ENCODE measurements around the gene NME1. TPM values are rescaled to one million over a fixed set of nuclear protein-coding genes. Genes with fewer than 3 reads are reported as not detected.

NME1 gene
- polyA plus RNA-seq, 2 of the 4 experiments (the other 2 are of a cell fraction), result 542 to 782 TPM

GRCh38 chr17:51153210-51154072 is at the start of gene NME1 (continued):
- TF ChIP-seq, protein P1, sequence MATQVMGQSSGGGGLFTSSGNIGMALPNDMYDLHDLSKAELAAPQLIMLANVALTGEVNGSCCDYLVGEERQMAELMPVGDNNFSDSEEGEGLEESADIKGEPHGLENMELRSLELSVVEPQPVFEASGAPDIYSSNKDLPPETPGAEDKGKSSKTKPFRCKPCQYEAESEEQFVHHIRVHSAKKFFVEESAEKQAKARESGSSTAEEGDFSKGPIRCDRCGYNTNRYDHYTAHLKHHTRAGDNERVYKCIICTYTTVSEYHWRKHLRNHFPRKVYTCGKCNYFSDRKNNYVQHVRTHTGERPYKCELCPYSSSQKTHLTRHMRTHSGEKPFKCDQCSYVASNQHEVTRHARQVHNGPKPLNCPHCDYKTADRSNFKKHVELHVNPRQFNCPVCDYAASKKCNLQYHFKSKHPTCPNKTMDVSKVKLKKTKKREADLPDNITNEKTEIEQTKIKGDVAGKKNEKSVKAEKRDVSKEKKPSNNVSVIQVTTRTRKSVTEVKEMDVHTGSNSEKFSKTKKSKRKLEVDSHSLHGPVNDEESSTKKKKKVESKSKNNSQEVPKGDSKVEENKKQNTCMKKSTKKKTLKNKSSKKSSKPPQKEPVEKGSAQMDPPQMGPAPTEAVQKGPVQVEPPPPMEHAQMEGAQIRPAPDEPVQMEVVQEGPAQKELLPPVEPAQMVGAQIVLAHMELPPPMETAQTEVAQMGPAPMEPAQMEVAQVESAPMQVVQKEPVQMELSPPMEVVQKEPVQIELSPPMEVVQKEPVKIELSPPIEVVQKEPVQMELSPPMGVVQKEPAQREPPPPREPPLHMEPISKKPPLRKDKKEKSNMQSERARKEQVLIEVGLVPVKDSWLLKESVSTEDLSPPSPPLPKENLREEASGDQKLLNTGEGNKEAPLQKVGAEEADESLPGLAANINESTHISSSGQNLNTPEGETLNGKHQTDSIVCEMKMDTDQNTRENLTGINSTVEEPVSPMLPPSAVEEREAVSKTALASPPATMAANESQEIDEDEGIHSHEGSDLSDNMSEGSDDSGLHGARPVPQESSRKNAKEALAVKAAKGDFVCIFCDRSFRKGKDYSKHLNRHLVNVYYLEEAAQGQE (IDR thresholded peaks at IDR 0.05), result no peak; the same call in 1 of the 2 replicates
- TF ChIP-seq ZNF302 (CRISPR knock-in tag; IDR thresholded peaks at IDR 0.05) (no peak), CBX8 (IDR thresholded peaks at IDR 0.05) (no peak), ESRRA (IDR thresholded peaks at IDR 0.05; ENCODE audit: borderline replicate concordance, low read length) (0 out of 2 replicates have a peak, but pooled peaks have one; percentile 55), E2F6 (IDR thresholded peaks at IDR 0.05; ENCODE audit: borderline replicate concordance, low read depth) (peak; percentile 90), SREBF2 (IDR thresholded peaks at IDR 0.05) (no peak), NFE2L2 (conservative IDR thresholded peaks at IDR 0.05; ENCODE audit: low read length) (no peak), CBX2 (IDR thresholded peaks at IDR 0.05; ENCODE audit: borderline replicate concordance, low read depth) (no peak), ZC3H11A (IDR thresholded peaks at IDR 0.05) (peak; percentile 44; the same call in 1 of the 2 replicates), CHD4 (IDR thresholded peaks at IDR 0.05; ENCODE audit: borderline replicate concordance) (no peak), FOXS1 (CRISPR knock-in tag; IDR thresholded peaks at IDR 0.05) (no peak), MAZ (IDR thresholded peaks at IDR 0.05; ENCODE audit: borderline replicate concordance, low read depth, low read length) (peak; percentile 85; the same call in 1 of the 2 replicates), JUNB (IDR thresholded peaks at IDR 0.05) (peak; percentile 48), EHMT2 (IDR thresholded peaks at IDR 0.05; ENCODE audit: low read depth) (no peak), BHLHE40 (IDR thresholded peaks at IDR 0.05; ENCODE audit: low read depth, low read length) (no peak), GATA3 (IDR thresholded peaks at IDR 0.05; ENCODE audit: borderline replicate concordance) (peak; percentile 67; the same call in 1 of the 2 replicates), FOSL2 (IDR thresholded peaks at IDR 0.05) (0 out of 2 replicates have a peak, but pooled peaks have one; percentile 35), FOSL2 (CRISPR knock-in tag; IDR thresholded peaks at IDR 0.05) (peak; percentile 97), MAFK (IDR thresholded peaks at IDR 0.05; ENCODE audit: partially characterized antibody) (peak; percentile 41), FOSB (CRISPR knock-in tag; IDR thresholded peaks at IDR 0.05) (no peak), HDAC2 (IDR thresholded peaks at IDR 0.05) (peak; percentile 57; the same call in 1 of the 2 replicates), HOXA7 (CRISPR knock-in tag; IDR thresholded peaks at IDR 0.05) (no peak; the same call in 1 of the 2 replicates), TFCP2L1 (CRISPR knock-in tag; IDR thresholded peaks at IDR 0.05) (no peak), RFX5 (IDR thresholded peaks at IDR 0.05) (no peak; the same call in 1 of the 2 replicates), CTCF (IDR thresholded peaks at IDR 0.05) (peak; percentile 98), EP300 (IDR thresholded peaks at IDR 0.05) (no peak), HOXB5 (CRISPR knock-in tag; IDR thresholded peaks at IDR 0.05) (no peak), POLR2AphosphoS2 (conservative IDR thresholded peaks at IDR 0.05; ENCODE audit: low read length) (no peak)
- TF ChIP-seq, protein P2, sequence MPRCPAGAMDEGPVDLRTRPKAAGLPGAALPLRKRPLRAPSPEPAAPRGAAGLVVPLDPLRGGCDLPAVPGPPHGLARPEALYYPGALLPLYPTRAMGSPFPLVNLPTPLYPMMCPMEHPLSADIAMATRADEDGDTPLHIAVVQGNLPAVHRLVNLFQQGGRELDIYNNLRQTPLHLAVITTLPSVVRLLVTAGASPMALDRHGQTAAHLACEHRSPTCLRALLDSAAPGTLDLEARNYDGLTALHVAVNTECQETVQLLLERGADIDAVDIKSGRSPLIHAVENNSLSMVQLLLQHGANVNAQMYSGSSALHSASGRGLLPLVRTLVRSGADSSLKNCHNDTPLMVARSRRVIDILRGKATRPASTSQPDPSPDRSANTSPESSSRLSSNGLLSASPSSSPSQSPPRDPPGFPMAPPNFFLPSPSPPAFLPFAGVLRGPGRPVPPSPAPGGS (IDR thresholded peaks at IDR 0.05), result peak; percentile 56; the same call in 1 of the 3 replicates
